WI38 (cell line): ENCODE data around the gene ADAMTSL3.

Experiments used
- H3K4me3 ChIP-seq: 2 replicates; pipeline ENCODE4 v1.5.1; 2011; ENCODE audit warnings: low read depth, mild to moderate bottlenecking, control low read depth, low read length
- CTCF ChIP-seq: IDR thresholded peaks from 2 replicates; pipeline ENCODE4 v1.5.1; 2012; ENCODE audit warnings: low read depth, mild to moderate bottlenecking, control low read depth, low read length

ADAMTSL3 gene

DNA sequence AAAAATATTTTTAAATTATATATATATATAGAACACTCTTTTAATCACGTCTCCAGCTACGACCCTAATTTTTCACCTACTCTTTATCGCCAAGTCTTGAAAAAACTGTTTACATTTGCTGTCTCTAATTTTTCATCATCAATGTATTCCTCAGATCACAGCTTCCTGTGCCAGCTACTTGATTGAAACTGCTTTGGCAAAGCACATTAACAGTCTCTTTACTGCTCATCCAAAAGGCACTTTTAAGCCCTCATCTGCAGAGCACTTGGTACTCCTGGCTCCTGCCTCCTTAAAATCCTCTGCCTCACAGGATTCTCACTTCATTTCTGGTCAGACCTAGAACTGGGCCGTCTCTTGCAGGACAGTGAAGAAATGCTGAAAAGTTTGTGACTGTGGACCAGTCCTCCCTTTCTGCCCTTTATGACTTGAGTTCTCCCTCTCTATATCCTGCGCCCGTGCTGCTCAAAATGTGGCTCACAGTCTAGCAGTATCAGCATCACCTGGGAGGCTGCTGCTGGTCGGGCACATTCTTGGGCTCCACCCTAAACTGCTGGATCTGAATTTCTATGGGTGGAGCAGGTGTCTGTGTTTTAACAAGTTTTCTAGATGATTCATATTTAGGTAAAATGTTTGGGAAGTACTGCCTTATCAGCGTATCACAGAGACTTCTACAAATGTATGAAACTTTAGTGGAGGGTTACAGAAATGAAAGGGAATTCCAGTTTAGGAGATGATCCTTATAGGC lies 196.8 kb downstream of the ADAMTSL3 start:
- TF ChIP-seq CTCF, result no peak
- no peak overlapping the region for H3K4me3 ChIP-seq

DNA sequence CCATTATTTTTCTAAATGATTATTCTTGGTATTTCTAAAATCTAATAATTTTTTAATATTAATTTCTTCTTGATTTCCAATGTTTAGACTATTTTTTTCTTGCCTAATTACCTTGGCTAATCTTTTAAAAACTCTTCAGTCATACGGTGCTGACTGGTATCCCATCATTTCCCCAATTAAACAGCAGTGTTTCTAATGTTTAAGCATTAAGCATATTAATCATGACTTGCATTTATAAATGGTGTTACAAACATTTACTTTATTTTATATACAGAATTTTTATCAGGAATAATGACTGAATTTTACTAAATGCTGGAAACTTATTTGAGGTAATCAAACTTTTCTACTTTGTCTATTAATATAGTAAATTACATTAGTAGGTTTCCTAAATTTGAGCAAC lies 199.3 kb downstream of the ADAMTSL3 start:
- TF ChIP-seq CTCF, result no peak
- H3K4me3 ChIP-seq, result no peak overlapping the region

- no peak overlapping the region for H3K4me3 ChIP-seq
- TF ChIP-seq CTCF, result no peak
Measured at GRCh38 chr15:83854321-83854720, 200.4 kb downstream of the ADAMTSL3 start.

GRCh38 chr15:83854950-83855707 lies 201.2 kb downstream of the ADAMTSL3 start:
- no peak overlapping the region for H3K4me3 ChIP-seq
- TF ChIP-seq CTCF, result no peak

GRCh38 chr15:83855956-83856355 lies 202.0 kb downstream of the ADAMTSL3 start:
- no peak for TF ChIP-seq CTCF
- no peak overlapping the region for H3K4me3 ChIP-seq

DNA sequence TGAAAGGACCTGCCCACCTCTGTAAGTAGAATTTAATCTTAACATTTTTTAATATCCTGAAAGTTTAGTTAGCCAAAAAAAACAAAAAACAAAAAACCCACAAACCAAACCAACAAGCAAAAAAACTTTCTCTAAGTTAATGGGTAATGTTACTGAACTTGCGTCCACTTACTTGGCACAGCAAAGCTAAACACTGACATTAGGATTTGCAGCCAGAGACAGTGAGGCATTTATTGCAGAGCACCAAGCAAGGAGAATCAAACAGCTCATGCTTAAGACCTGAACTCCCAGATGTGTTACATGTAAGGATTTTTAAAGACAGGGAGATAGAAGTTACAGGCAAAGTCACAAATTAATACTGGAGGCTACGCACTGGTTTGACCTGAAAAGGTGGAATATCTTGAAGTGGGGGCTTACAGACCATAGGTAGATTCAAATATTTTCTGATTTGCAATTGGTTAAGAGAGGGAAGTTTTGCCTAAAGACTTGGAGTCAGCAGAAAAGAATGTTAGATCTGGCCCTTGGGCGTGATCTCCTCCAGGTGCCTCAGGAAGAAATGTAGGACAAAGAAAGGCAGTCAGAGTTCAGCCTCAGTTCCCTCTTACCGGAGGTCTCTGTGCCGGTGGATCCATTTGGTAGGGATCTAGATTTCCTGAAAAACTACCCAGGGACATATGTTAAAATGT lies 205.0 kb downstream of the ADAMTSL3 start:
- TF ChIP-seq CTCF, result no peak
- H3K4me3 ChIP-seq, result no peak overlapping the region

- no peak overlapping the region for H3K4me3 ChIP-seq
- no peak for TF ChIP-seq CTCF
Measured at GRCh38 chr15:83866692-83867091, 212.8 kb downstream of the ADAMTSL3 start.
